Natural killer cell (primary cell): ENCODE results near the gene HEPACAM. TPM values are rescaled to one million over a fixed set of nuclear protein-coding genes. Genes with fewer than 3 reads are reported as not detected.

Experiments
- ATAC-seq, 3 donors: fragments of 150-1000 bp in 2 of 3; fragments of 200-7000 bp in 1 of 3; cut with Tn5 transposase; 1 replicate in 1 of 3; 2 replicates in 2 of 3; pipeline ENCODE4 v1.10.0; 2021; ENCODE audit warnings: mild to moderate bottlenecking in 2 of 3, moderate library complexity in 2 of 3
- DNase-seq, 2 donors: peaks; one replicate each; pipeline versions ENCODE4 v3.0.0 to v3.0.0-alpha.2; 2013 to 2021; ENCODE audit warnings: mixed read lengths in 1 of 2
- H3K27ac ChIP-seq: one replicate; pipeline ENCODE4 v1.5.1; 2013; ENCODE audit warnings: mild to moderate bottlenecking, low read length
- H3K27me3 ChIP-seq: one replicate; pipeline ENCODE4 v1.6.1; 2013; ENCODE audit warnings: low read length; ENCODE audit not compliant: control insufficient read depth, insufficient read depth
- H3K36me3 ChIP-seq: one replicate; pipeline ENCODE4 v1.6.1; 2013; ENCODE audit warnings: low read length; ENCODE audit not compliant: control insufficient read depth, insufficient read depth
- H3K4me1 ChIP-seq: one replicate; pipeline ENCODE4 v1.6.1; 2013; ENCODE audit warnings: low read length; ENCODE audit not compliant: control insufficient read depth, insufficient read depth
- H3K4me3 ChIP-seq: one replicate; pipeline ENCODE4 v1.5.1; 2013; ENCODE audit warnings: low read length
- H3K9me3 ChIP-seq: one replicate; pipeline ENCODE4 v1.6.1; 2013; ENCODE audit warnings: low read length; ENCODE audit not compliant: control insufficient read depth, insufficient read depth
- H3K27ac Mint-ChIP-seq, 2 donors: one replicate each; pipeline ENCODE4 v1.8.0; 2022; ENCODE audit warnings: mild to moderate bottlenecking in 2 of 2, mixed read lengths in 2 of 2, moderate library complexity in 1 of 2
- H3K27me3 Mint-ChIP-seq, 2 donors: one replicate each; pipeline ENCODE4 v1.8.0; 2022; ENCODE audit warnings: low read depth in 2 of 2, mixed read lengths in 2 of 2
- H3K36me3 Mint-ChIP-seq: one replicate; pipeline ENCODE4 v1.8.0; 2022; ENCODE audit warnings: mixed read lengths
- H3K4me1 Mint-ChIP-seq, 2 donors: one replicate each; pipeline ENCODE4 v1.8.0; 2022; ENCODE audit warnings: mixed read lengths in 2 of 2
- H3K4me3 Mint-ChIP-seq: one replicate; pipeline ENCODE4 v1.8.0; 2022; ENCODE audit warnings: mild to moderate bottlenecking, moderate library complexity, mixed read lengths
- H3K9me3 Mint-ChIP-seq, 2 donors: one replicate each; pipeline ENCODE4 v1.8.0; 2022; ENCODE audit warnings: mixed read lengths in 2 of 2
- CTCF ChIP-seq: fragments of 200-600 bp; IDR thresholded peaks from one replicate; pipeline ENCODE4 v1.8.0; 2022; ENCODE audit warnings: antibody characterized with exemption
- WGBS: methylation state at CpG from one replicate; pipeline ENCODE4 v1.1.7; 2013; ENCODE audit warnings: missing lambda C conversion rate; ENCODE audit not compliant: insufficient coverage; 5-methylcytosine and 5-hydroxymethylcytosine counted together
- intact Hi-C: fragments of 100-400 bp; cut with micrococcal nuclease; formaldehyde crosslinking; loops from one replicate; pipeline ENCODE4 v1.14.2; 2022
- total RNA-seq, 4 donors: library from RNA; stranded (reverse); fragments of 120-200 nt in 1 of 4; gene quantifications; one replicate each; pipeline versions ENCODE4 v1.2.3 to v1.2.4, GENCODE V29; 2013 to 2022

The HEPACAM gene
- total RNA-seq, 3 donors from 2014 or later (not counting 1 experiment from before 2014, with no cell fraction given), result not detected

- no peak overlapping the region for H3K27ac Mint-ChIP-seq
- H3K27me3 Mint-ChIP-seq, result peaks cover 6 to 11% of the 10 kb centered on the region in 2 donors
- Histone ChIP-seq H3K9me3 (no peaks in the 10 kb centered on the region), H3K27me3 (no peaks in the 10 kb centered on the region), H3K4me1 (peaks cover 5% of the 10 kb centered on the region), H3K4me3 (no peak overlapping the region), H3K36me3 (no peaks in the 10 kb centered on the region), H3K27ac (no peak overlapping the region)
- H3K4me1 Mint-ChIP-seq, result peaks cover 0 to 9% of the 10 kb centered on the region in 2 donors
- DNase-seq (no peak), ATAC-seq (no peak)
- intact Hi-C loops, result no loop called here
- H3K9me3 Mint-ChIP-seq, result no peaks in the 10 kb centered on the region
- TF ChIP-seq CTCF, result no peak
- no peaks in the 10 kb centered on the region for H3K36me3 Mint-ChIP-seq
- H3K4me3 Mint-ChIP-seq, result no peak overlapping the region
- 90% methylated on average over 20 of the region's 20 CpGs for WGBS
Observed at GRCh38 chr11:124895471-124895971, 40.3 kb downstream of the HEPACAM start.

GRCh38 chr11:124894606-124895430 lies 41.0 kb downstream of the HEPACAM start:
- no peak overlapping the region for H3K27ac ChIP-seq
- no peaks in the 10 kb centered on the region for H3K36me3 ChIP-seq
- Mint-ChIP-seq H3K9me3 (no peaks in the 10 kb centered on the region), H3K27me3 (peaks cover 6 to 9% of the 10 kb centered on the region in 2 donors), H3K36me3 (no peaks in the 10 kb centered on the region), H3K27ac (no peak overlapping the region), H3K4me3 (no peak overlapping the region), H3K4me1 (peaks cover 0 to 9% of the 10 kb centered on the region in 2 donors)
- TF ChIP-seq CTCF, result no peak
- 64% methylated on average over 4 of the region's 4 CpGs for WGBS
- H3K4me1 ChIP-seq, result peaks cover 5% of the 10 kb centered on the region
- H3K27me3 ChIP-seq, result no peaks in the 10 kb centered on the region
- no peaks in the 10 kb centered on the region for H3K9me3 ChIP-seq
- no peak for ATAC-seq
- no peak for DNase-seq
- intact Hi-C loops, result no loop called here
- H3K4me3 ChIP-seq, result no peak overlapping the region

GRCh38 chr11:124893781-124894401 lies 42.0 kb downstream of the HEPACAM start:
- H3K27me3 Mint-ChIP-seq, result no peaks in the 10 kb centered on the region
- H3K4me1 ChIP-seq, result peaks cover 5% of the 10 kb centered on the region
- intact Hi-C loops, result no loop called here
- 90% methylated on average over 14 of the region's 14 CpGs for WGBS
- no peak for ATAC-seq
- H3K4me3 Mint-ChIP-seq, result no peak overlapping the region
- no peak for DNase-seq
- H3K36me3 Mint-ChIP-seq, result no peaks in the 10 kb centered on the region
- no peaks in the 10 kb centered on the region for H3K36me3 ChIP-seq
- no peak overlapping the region for H3K4me3 ChIP-seq
- no peaks in the 10 kb centered on the region for H3K27me3 ChIP-seq
- no peak for TF ChIP-seq CTCF
- H3K9me3 ChIP-seq, result no peaks in the 10 kb centered on the region
- peaks cover 0 to 9% of the 10 kb centered on the region in 2 donors for H3K4me1 Mint-ChIP-seq
- no peak overlapping the region for H3K27ac Mint-ChIP-seq
- no peaks in the 10 kb centered on the region for H3K9me3 Mint-ChIP-seq
- no peak overlapping the region for H3K27ac ChIP-seq
